ENCODE data around the gene MTRF1.

MTRF1 gene

DNA sequence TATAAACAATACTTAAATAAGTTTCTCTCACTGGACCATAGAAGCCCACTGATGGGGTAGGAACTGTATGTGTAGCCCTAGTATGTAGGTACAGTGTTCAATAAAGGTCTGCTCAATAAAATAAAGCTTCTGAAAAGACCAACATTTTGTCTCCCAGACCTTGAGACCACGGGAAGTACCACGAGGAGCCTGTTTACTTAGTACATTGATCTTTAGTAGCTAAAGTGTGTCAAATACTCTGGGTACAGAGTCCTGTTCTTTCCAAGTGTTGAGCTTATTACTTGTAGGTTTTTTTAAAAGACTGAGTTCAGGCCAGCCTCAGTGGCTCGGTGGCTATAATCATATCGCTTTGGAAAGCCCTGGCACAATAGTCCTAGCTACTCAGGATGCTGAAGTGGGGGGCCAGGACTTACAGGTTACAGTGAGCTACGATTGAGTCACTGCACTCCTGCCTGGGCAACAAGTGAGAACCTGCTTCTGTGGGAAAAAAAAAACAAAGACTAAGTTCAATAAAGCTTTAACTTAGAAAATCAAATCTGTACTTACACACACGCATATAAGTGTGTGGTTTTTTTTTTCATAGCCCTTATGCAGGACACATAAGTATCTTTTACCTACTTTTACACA is 3.4 kb downstream of the MTRF1 start:
- TF ChIP-seq, protein P1, sequence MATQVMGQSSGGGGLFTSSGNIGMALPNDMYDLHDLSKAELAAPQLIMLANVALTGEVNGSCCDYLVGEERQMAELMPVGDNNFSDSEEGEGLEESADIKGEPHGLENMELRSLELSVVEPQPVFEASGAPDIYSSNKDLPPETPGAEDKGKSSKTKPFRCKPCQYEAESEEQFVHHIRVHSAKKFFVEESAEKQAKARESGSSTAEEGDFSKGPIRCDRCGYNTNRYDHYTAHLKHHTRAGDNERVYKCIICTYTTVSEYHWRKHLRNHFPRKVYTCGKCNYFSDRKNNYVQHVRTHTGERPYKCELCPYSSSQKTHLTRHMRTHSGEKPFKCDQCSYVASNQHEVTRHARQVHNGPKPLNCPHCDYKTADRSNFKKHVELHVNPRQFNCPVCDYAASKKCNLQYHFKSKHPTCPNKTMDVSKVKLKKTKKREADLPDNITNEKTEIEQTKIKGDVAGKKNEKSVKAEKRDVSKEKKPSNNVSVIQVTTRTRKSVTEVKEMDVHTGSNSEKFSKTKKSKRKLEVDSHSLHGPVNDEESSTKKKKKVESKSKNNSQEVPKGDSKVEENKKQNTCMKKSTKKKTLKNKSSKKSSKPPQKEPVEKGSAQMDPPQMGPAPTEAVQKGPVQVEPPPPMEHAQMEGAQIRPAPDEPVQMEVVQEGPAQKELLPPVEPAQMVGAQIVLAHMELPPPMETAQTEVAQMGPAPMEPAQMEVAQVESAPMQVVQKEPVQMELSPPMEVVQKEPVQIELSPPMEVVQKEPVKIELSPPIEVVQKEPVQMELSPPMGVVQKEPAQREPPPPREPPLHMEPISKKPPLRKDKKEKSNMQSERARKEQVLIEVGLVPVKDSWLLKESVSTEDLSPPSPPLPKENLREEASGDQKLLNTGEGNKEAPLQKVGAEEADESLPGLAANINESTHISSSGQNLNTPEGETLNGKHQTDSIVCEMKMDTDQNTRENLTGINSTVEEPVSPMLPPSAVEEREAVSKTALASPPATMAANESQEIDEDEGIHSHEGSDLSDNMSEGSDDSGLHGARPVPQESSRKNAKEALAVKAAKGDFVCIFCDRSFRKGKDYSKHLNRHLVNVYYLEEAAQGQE (IDR thresholded peaks at IDR 0.05; ENCODE audit: insufficient read depth in 1 of 2, low read depth in 2 of 2, low read length in 2 of 2), result no peak
- TF ChIP-seq TAF1 (IDR thresholded peaks at IDR 0.05; ENCODE audit: borderline replicate concordance, insufficient read depth, low read length) (no peak), POLR2AphosphoS5 (IDR thresholded peaks at IDR 0.05; ENCODE audit: low read depth, low read length) (no peak), SIN3A (IDR thresholded peaks at IDR 0.05; ENCODE audit: borderline replicate concordance, insufficient read depth, low read length) (no peak), FOXP2 (optimal IDR thresholded peaks at IDR 0.05; ENCODE audit: borderline replicate concordance, extremely low read depth, extremely low read length, insufficient read depth) (no peak)

DNA sequence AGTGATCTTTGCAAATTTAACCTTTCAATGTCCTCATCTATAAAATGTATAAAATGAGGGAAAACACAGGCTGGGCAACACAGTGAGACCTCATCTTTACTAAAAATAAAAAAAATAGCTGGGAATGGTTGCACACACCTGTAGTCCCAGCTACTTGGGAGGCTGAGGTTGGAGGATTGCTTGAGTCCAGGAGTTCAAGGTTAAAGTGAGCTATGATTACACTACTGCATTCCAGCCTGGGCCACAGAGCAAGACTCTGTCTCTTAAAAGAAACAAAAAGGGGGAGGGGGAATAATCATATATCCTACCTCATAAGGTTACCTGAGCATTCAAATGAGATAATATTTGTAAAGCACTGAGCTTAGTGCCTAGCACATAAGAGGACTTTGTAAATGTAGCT is 5.8 kb downstream of the MTRF1 start:
- TF ChIP-seq TAF1 (IDR thresholded peaks at IDR 0.05; ENCODE audit: borderline replicate concordance, insufficient read depth, low read length) (no peak), SIN3A (IDR thresholded peaks at IDR 0.05; ENCODE audit: borderline replicate concordance, insufficient read depth, low read length) (no peak), POLR2AphosphoS5 (IDR thresholded peaks at IDR 0.05; ENCODE audit: low read depth, low read length) (no peak), FOXP2 (optimal IDR thresholded peaks at IDR 0.05; ENCODE audit: borderline replicate concordance, extremely low read depth, extremely low read length, insufficient read depth) (no peak)
- TF ChIP-seq, protein P1 (IDR thresholded peaks at IDR 0.05; ENCODE audit: insufficient read depth in 1 of 2, low read depth in 2 of 2, low read length in 2 of 2), result no peak

DNA sequence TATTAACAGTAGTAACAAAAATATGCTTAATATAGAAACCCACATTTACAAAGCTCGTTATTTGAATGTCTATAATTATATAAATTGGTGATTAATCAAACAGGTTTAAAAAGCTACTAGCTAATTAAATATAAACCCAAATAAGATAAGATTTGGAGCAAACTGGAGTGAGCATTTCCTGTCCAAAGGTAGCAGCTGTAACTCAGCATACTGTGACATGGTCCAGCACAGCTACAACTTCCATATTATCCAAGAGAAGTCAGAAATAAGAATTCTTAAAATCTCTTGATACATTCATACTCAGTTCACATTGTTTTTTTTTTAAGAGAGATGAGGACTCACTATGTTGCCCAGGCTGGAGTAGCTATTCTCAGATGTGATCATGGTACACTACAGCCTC is 8.5 kb downstream of the MTRF1 start:
- TF ChIP-seq, protein P1 (IDR thresholded peaks at IDR 0.05; ENCODE audit: insufficient read depth in 1 of 2, low read depth in 2 of 2, low read length in 2 of 2), result no peak
- TF ChIP-seq SIN3A (IDR thresholded peaks at IDR 0.05; ENCODE audit: borderline replicate concordance, insufficient read depth, low read length) (no peak), POLR2AphosphoS5 (IDR thresholded peaks at IDR 0.05; ENCODE audit: low read depth, low read length) (no peak), TAF1 (IDR thresholded peaks at IDR 0.05; ENCODE audit: borderline replicate concordance, insufficient read depth, low read length) (no peak), FOXP2 (optimal IDR thresholded peaks at IDR 0.05; ENCODE audit: borderline replicate concordance, extremely low read depth, extremely low read length, insufficient read depth) (no peak)

DNA sequence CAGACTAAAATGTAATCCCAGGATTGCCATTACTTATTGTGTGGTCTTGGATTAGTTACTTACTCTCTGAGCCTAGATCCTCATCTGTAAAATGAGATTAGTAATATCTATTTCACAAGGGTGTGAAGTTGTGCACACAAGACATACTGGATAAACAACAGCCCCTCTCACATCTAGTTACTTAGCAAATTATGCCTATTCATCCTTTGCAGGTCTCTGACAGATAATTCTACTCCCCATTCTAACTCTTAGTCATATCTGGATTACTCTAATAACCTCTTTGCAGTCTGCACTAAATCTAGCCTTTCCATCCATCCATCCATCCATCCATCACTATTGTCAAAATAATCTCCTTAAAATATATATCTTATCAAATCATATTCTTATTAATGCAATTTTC is 12.4 kb downstream of the MTRF1 start:
- TF ChIP-seq SIN3A (IDR thresholded peaks at IDR 0.05; ENCODE audit: borderline replicate concordance, insufficient read depth, low read length) (no peak), FOXP2 (optimal IDR thresholded peaks at IDR 0.05; ENCODE audit: borderline replicate concordance, extremely low read depth, extremely low read length, insufficient read depth) (no peak), POLR2AphosphoS5 (IDR thresholded peaks at IDR 0.05; ENCODE audit: low read depth, low read length) (no peak), TAF1 (IDR thresholded peaks at IDR 0.05; ENCODE audit: borderline replicate concordance, insufficient read depth, low read length) (no peak)
- TF ChIP-seq, protein P1 (IDR thresholded peaks at IDR 0.05; ENCODE audit: insufficient read depth in 1 of 2, low read depth in 2 of 2, low read length in 2 of 2), result no peak

All from PFSK-1 (cell line).